Epithelial cell of esophagus (primary cell): ENCODE data around the gene SELPLG.

Experiments
- DNase-seq: peaks from one replicate; pipeline ENCODE4 v3.0.0; 2010; ENCODE audit warnings: low read depth
- H3K4me3 ChIP-seq: 2 replicates; pipeline ENCODE4 v1.5.1; 2011; ENCODE audit warnings: mild to moderate bottlenecking, low read length, control low read depth
- TF ChIP-seq, protein P1 (sequence below): IDR thresholded peaks from 2 replicates; pipeline ENCODE4 v1.5.1; 2011; ENCODE audit warnings: low read depth, mild to moderate bottlenecking, low read length, control low read depth, inconsistent platforms; ENCODE audit not compliant: insufficient read depth; ENCODE audit errors: missing control alignments

The SELPLG gene

DNA sequence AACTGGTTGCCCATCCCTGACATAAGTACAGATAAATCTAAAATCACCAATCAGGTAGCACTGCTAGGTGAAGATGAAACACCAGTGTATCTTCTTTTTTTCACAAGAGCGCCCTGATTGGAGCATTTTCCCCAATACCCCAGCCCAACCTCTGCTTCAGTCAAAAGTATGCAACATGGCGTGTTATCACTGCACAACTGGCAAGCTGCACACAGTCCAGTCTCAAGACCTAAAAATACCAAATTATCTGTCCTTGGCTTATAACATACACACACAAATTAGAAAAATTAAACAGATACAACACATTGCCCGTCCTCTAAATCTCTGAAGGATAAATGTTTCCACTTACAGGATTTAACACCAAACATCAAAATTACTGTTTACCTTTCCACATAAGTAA, 20.2 kb upstream of the SELPLG start:
- TF ChIP-seq, protein P1, sequence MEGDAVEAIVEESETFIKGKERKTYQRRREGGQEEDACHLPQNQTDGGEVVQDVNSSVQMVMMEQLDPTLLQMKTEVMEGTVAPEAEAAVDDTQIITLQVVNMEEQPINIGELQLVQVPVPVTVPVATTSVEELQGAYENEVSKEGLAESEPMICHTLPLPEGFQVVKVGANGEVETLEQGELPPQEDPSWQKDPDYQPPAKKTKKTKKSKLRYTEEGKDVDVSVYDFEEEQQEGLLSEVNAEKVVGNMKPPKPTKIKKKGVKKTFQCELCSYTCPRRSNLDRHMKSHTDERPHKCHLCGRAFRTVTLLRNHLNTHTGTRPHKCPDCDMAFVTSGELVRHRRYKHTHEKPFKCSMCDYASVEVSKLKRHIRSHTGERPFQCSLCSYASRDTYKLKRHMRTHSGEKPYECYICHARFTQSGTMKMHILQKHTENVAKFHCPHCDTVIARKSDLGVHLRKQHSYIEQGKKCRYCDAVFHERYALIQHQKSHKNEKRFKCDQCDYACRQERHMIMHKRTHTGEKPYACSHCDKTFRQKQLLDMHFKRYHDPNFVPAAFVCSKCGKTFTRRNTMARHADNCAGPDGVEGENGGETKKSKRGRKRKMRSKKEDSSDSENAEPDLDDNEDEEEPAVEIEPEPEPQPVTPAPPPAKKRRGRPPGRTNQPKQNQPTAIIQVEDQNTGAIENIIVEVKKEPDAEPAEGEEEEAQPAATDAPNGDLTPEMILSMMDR, result no peak
- DNase-seq, result no peak
- H3K4me3 ChIP-seq, result no peak overlapping the region

DNA sequence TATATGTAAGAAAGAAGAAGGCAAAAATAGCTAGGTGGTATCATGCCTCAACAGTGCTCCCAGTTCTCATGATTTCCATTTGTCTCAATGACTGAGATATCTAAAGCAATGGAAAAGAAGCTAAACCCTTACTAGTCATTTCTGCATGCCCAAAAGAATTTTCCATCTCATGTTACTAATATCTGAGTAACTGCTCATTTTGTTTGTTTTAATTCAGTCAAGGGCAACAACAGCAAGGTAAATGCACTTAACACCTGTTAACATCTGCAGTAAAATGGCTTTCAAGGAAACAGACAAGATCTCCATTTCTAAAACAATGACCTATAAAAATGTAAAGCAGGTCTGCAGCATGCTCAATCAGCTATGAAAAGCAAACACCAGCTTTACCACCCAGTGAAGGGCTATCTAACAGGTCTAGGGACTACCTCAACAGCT, 19.4 kb upstream of the SELPLG start:
- TF ChIP-seq, protein P1, result no peak
- no peak overlapping the region for H3K4me3 ChIP-seq
- DNase-seq, result no peak

DNA sequence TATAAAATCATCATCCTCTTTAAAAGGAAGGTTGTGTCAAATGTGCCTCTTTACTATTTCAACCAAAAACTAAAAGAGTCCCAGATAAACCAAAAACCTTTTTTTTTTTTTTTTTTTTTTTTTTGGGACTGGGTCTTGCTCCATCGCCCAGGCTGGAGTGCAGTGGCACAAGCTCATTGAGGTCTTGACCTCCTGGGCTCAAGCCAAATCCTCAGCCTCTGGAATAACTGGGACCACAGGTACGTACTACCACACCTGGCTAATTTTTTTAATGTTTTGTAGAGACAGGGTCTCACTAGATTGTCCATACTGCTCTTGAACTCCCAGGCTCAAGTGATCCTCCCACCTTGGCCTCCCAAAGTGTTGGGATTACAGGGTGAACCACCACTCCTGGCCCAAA, 16.4 kb upstream of the SELPLG start:
- TF ChIP-seq, protein P1, result no peak
- no peak overlapping the region for H3K4me3 ChIP-seq
- DNase-seq, result no peak

DNA sequence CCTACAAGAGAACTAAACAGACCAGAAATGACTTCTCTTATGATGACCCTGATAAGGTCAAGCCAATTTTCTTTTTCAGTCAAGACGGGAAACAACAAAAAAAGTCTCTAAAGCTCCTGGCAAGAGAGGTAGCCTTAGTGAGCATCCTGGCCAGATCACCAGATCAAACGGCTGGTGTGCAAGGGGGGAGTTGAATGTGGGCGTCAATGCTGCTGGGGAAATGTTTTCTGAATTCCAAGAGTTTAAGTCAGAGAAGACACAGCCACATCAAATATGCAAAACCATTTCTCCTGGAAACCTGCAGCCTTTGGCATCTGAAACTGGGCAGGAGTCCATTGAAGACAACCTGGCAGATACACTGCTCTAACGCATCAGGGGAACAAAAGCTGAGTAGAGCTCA, 16.0 kb upstream of the SELPLG start:
- DNase-seq, result no peak
- TF ChIP-seq, protein P1, result no peak
- H3K4me3 ChIP-seq, result no peak overlapping the region

DNA sequence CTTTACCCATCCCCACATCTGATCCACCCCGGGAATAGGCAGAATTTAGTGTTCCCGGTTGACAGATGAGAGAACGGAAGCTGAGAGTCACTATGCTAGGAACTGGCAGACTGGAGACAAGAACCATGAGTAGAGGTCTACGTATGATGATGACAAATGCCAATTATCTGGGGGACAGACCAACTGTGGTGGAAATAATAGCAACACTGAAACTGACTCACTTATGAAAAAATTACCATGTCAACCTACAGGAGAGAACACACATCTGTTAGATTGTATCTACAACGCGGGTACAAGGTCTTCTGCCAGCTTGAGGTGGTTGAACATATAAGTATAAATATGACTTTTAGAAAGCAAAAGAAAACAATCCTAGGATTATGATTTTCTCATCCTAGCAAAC, 15.4 kb upstream of the SELPLG start:
- no peak overlapping the region for H3K4me3 ChIP-seq
- DNase-seq, result no peak
- TF ChIP-seq, protein P1, result no peak

DNA sequence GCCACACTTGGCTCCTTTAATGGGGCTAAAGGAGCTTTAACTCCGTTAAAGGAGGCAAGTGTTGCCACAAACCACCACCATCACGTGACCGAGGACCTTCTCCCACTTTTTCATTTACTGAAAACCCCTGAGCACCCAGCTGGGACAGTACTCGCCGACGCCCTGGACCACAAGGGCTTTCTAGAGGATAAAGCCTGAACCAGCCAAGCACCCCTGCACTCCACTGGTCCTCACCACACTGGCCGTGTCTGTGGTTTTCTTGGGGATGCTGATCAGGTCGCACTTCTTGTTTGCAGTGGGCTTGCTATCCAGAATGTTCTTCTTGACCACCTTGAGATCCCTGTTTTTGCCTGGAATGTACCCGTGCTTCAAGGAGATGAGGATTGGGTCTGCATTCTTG, 14.7 kb upstream of the SELPLG start:
- no peak for DNase-seq
- H3K4me3 ChIP-seq, result no peak overlapping the region
- TF ChIP-seq, protein P1, result no peak

DNA sequence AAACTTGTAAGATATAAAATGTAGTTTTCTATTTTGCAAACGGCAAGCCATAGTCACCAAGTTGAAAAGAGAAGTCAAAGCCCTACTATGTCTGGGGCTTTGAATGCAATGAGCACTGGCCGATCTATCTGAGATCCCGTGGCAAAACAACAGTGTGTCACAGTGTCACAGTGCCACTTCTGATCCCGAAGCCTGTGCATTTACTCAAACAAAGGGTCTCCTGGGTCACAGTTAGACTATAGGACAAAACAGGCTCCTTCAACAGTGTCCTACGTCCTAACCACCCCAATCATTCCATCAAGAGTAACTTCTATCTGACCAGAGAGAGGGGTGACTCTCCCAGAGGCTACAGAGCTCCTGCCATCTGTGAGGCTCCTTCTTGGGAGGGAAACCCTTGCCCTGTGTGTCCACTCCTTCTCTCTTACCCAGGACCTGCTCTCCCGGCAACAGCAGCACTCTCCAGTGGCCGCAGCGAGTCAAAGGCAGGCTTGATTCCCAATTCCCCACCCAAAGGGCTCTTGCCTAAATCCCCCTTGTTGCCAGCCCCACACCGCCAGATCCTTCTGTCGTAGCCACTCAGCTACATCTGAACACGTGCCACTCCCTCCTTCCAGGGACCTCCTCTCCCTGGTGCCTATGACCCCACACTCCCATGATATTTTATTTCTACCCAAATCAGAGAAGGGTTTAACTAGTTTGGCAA, 14.0 kb upstream of the SELPLG start:
- DNase-seq, result no peak
- no peak overlapping the region for H3K4me3 ChIP-seq
- TF ChIP-seq, protein P1, result no peak
